Measurements from ENCODE around the gene CTSK. TPM values are rescaled to one million over a fixed set of nuclear protein-coding genes. Genes with fewer than 3 reads are reported as not detected.

CTSK gene
- total RNA-seq, 1 donor from 2014 or later = 76.4 TPM

GRCh38 chr1:150763018-150763417 lies 45.0 kb downstream of the CTSK start:
- DNase-seq (ENCODE audit: low spot score) = no peak

GRCh38 chr1:150762552-150762951 lies 45.5 kb downstream of the CTSK start:
- DNase-seq (ENCODE audit: low spot score) = no peak

- DNase-seq (ENCODE audit: low spot score) = no peak
These were observed 46.3 kb downstream of the CTSK start for GRCh38 chr1:150761801-150762200.

- no peak for DNase-seq (ENCODE audit: low spot score)
These were observed 48.0 kb downstream of the CTSK start for GRCh38 chr1:150760013-150760412.

- no peak for DNase-seq (ENCODE audit: low spot score)
These were observed 54.6 kb downstream of the CTSK start for GRCh38 chr1:150753416-150753815.

- DNase-seq (ENCODE audit: low spot score) = no peak
These were observed 56.6 kb downstream of the CTSK start for GRCh38 chr1:150751443-150751842.

GRCh38 chr1:150749720-150750311 lies 58.2 kb downstream of the CTSK start:
- no peak for DNase-seq (ENCODE audit: low spot score)

GRCh38 chr1:150748878-150749719 lies 59.0 kb downstream of the CTSK start:
- no peak for DNase-seq (ENCODE audit: low spot score)

Other genes with a start within 250 kb of the CTSK start
- gene MCL1, start 228.7 kb downstream of the CTSK start, total RNA-seq = 697 TPM
- gene ENSA, start 178.6 kb downstream of the CTSK start, total RNA-seq = 138 TPM
- 19.1 TPM for gene GOLPH3L, start 111.1 kb downstream of the CTSK start, total RNA-seq
- gene HORMAD1, start 87.4 kb downstream of the CTSK start, total RNA-seq = 0.29 TPM
- 173 TPM for gene CTSS, start 42.5 kb downstream of the CTSK start, total RNA-seq
- gene ARNT, start 68.3 kb upstream of the CTSK start, total RNA-seq = 51.0 TPM
- gene CTXND2, start 78.9 kb upstream of the CTSK start, total RNA-seq = not detected
- gene SETDB1, start 118.1 kb upstream of the CTSK start, total RNA-seq = 32.3 TPM
- gene CERS2, start 166.6 kb upstream of the CTSK start, total RNA-seq = 159 TPM
- gene ANXA9, start 174.0 kb upstream of the CTSK start, total RNA-seq = 0.48 TPM
- gene MINDY1, start 198.6 kb upstream of the CTSK start, total RNA-seq = 18.6 TPM
- 14.4 TPM for gene PRUNE1, start 200.2 kb upstream of the CTSK start, total RNA-seq
- not detected for gene BNIPL, start 228.3 kb upstream of the CTSK start, total RNA-seq
- gene C1orf56, start 239.5 kb upstream of the CTSK start, total RNA-seq = 5.4 TPM